HepG2 (cell line): ENCODE data around the gene DNAJC1. TPM values are rescaled to one million over a fixed set of nuclear protein-coding genes. Genes with fewer than 3 reads are reported as not detected.

Source experiments
- ATAC-seq: fragments of 200-7000 bp; cut with Tn5 transposase; 3 replicates; pipeline ENCODE4 v1.9.1; 2020; ENCODE audit warnings: mild to moderate bottlenecking, moderate library complexity
- BruUV-seq: library from RNA; stranded (reverse); fragments of 400-500 nt; replicated peaks from 2 replicates; lab custom pipeline; 2021; lab: Mats Ljungman, UMichigan
- CTCF ChIA-PET: fragments of 300-600 bp; formaldehyde crosslinking; extraction: SDS; loops from one replicate; lab custom pipeline; 2021; ENCODE audit warnings: low total read pairs, inconsistent platforms, low intra/inter-chr PET ratio; lab: Yijun Ruan, JAX
- POLR2A ChIA-PET: fragments of 350-600 bp; sonication (Branson Sonifier 250); formaldehyde crosslinking; loops from one replicate; lab custom pipeline; 2020; ENCODE audit warnings: antibody characterized with exemption, inconsistent platforms; lab: Yijun Ruan, JAX
- DNase-seq: peaks from one replicate; pipeline ENCODE4 v3.0.0-alpha.2; 2015; ENCODE audit warnings: low spot score
- FAIRE-seq: peaks from 3 replicates; lab custom pipeline; 2011; peaks lifted over from hg19 to GRCh38; lab: Jason Lieb, UNC
- H2AFZ ChIP-seq: one replicate; pipeline ENCODE4 v1.6.1; 2011; ENCODE audit warnings: low read length, inconsistent platforms
- H3K27ac ChIP-seq: fragments of 300-600 bp; 3 replicates; pipeline ENCODE4 v1.8.0; 2011; ENCODE audit warnings: mixed run types, mild to moderate bottlenecking, mixed read lengths, low read length, inconsistent platforms; ENCODE audit not compliant: insufficient read depth; ENCODE audit errors: extremely low read length
- H3K27me3 ChIP-seq, 2 experiments: fragments of 200-600 bp in 1 of 2; 2 replicates in 1 of 2; 3 replicates in 1 of 2; pipeline versions ENCODE4 v1.6.0 to v1.8.0; 2011; ENCODE audit warnings: low read length in 2 of 2, mild to moderate bottlenecking in 2 of 2, moderate library complexity in 2 of 2, inconsistent platforms in 1 of 2; ENCODE audit not compliant: insufficient read depth in 2 of 2, control insufficient read depth in 1 of 2
- H3K36me3 ChIP-seq, 2 experiments: fragments of 200-600 bp in 1 of 2; replicated peaks in 1 of 2; 2 replicates in 1 of 2; 3 replicates in 1 of 2; pipeline versions ENCODE4 v1.5.1 to v1.8.0; 2011; ENCODE audit warnings: low read length in 2 of 2, inconsistent platforms in 1 of 2; ENCODE audit not compliant: insufficient read depth in 2 of 2, control insufficient read depth in 1 of 2
- H3K4me1 ChIP-seq: 2 replicates; pipeline ENCODE4 v1.5.1; 2012; ENCODE audit warnings: low read length, inconsistent platforms; ENCODE audit not compliant: insufficient read depth
- H3K4me2 ChIP-seq: 2 replicates; pipeline ENCODE4 v1.6.0; 2011; ENCODE audit warnings: low read depth, low read length, inconsistent platforms
- H3K4me3 ChIP-seq, 3 experiments: fragments of 200-600 bp in 1 of 3; sonication (generic), shearing (Covaris generic) in 1 of 3; replicated peaks in 1 of 3; 2 replicates each; pipeline ENCODE4 v1.5.1; 2011 to 2016; ENCODE audit warnings: low read length in 3 of 3, inconsistent platforms in 2 of 3, low read depth in 2 of 3, mild to moderate bottlenecking in 2 of 3, control low read depth in 1 of 3, mixed read lengths in 1 of 3; ENCODE audit not compliant: insufficient read depth in 1 of 3
- H3K79me2 ChIP-seq: one replicate; pipeline ENCODE4 v1.6.1; 2011; ENCODE audit warnings: low read length, inconsistent platforms; ENCODE audit not compliant: insufficient read depth
- H3K9ac ChIP-seq: 2 replicates; pipeline ENCODE4 v1.6.0; 2011; ENCODE audit warnings: mild to moderate bottlenecking, low read depth, low read length, inconsistent platforms; ENCODE audit not compliant: insufficient read depth
- H3K9me3 ChIP-seq: 2 replicates; pipeline ENCODE4 v1.5.1; 2012; ENCODE audit warnings: mild to moderate bottlenecking, low read length
- H4K20me1 ChIP-seq: 2 replicates; pipeline ENCODE4 v1.6.0; 2011; ENCODE audit warnings: inconsistent platforms, mild to moderate bottlenecking, low read length, moderate library complexity; ENCODE audit not compliant: insufficient read depth
- PLRG1 ChIP-seq: fragments of 450-650 bp; conservative IDR thresholded peaks from 2 replicates; pipeline ENCODE4 v1.6.1; 2016
- TEAD3 ChIP-seq: optimal IDR thresholded peaks from 2 replicates; pipeline ENCODE3; 2016; ENCODE audit warnings: borderline replicate concordance
- ZSCAN20 ChIP-seq: sonication (generic); formaldehyde crosslinking; IDR thresholded peaks from 2 replicates; pipeline ENCODE4 v1.4.0; 2020; ENCODE audit warnings: missing genetic modification reagents, mild to moderate bottlenecking, borderline replicate concordance
- WGBS: methylation state at CpG from one replicate; pipeline ENCODE4 v1.1.6; 2017; ENCODE audit warnings: low lambda C conversion rate; 5-methylcytosine and 5-hydroxymethylcytosine counted together
- in situ Hi-C: cut with HindIII; loops from 2 replicates; pipeline ENCODE4 v1.10.0; 2017; ENCODE audit warnings: low pct_unique_long_range_greater_than_20kb; ENCODE audit not compliant: extremely low pct_ligation_motif_present
- intact Hi-C: fragments of 100-400 bp; cut with micrococcal nuclease; formaldehyde crosslinking; loops from one replicate; pipeline ENCODE4 v1.10.0; 2022; ENCODE audit not compliant: unreplicated experiment
- polyA plus RNA-seq, 8 experiments: library from polyadenylated mRNA; depleted of rRNA in 3 of 8; stranded (reverse) in 7 of 8; unstranded in 1 of 8; fragments of >200 nt; fragmentation: Illumina TruSeq in 4 of 8; extraction: Trizol in 4 of 8; gene quantifications; 2 replicates each; pipeline versions ENCODE4 v1.2.1 to v1.2.3, GENCODE V29; 2011 to 2016; ENCODE audit warnings: low read depth in 4 of 8, missing spikeins in 1 of 8, mixed read lengths in 1 of 8; ENCODE audit not compliant: insufficient read depth in 1 of 8
- total RNA-seq, 5 experiments: library from RNA; depleted of rRNA; stranded (reverse); fragments of >200 nt; fragmentation: Illumina TruSeq; extraction: Trizol; gene quantifications; 2 replicates each; pipeline ENCODE4 v1.2.3, GENCODE V29; 2016; ENCODE audit warnings: low read depth in 1 of 5
- TF ChIP-seq, protein P1 (sequence below): sonication (generic); formaldehyde crosslinking; IDR thresholded peaks from 2 replicates; pipeline ENCODE4 v1.5.1; 2020; ENCODE audit warnings: mild to moderate bottlenecking, missing genetic modification reagents, moderate library complexity
- TF ChIP-seq, protein P2 (sequence below): IDR thresholded peaks from 2 replicates; pipeline ENCODE4 v1.4.0; 2020; ENCODE audit warnings: mild to moderate bottlenecking, missing genetic modification reagents

DNAJC1 gene
- total and polyA plus RNA-seq, 2 of the 13 experiments (the other 11 are each of a cell fraction or from before 2014, with no cell fraction given), result 9.9 to 16.6 TPM

- H3K4me3 ChIP-seq, result no peak overlapping the region
- no peaks in the 10 kb centered on the region for H4K20me1 ChIP-seq
- in situ Hi-C loops (no loop called here), intact Hi-C loops (no loop called here)
- H3K27me3 ChIP-seq, result no peaks in the 10 kb centered on the region
- BruUV-seq, result no TSS peak
- H3K36me3 ChIP-seq, result no peaks in the 10 kb centered on the region
- no peak overlapping the region for H3K9ac ChIP-seq
- DNase-seq (peak; percentile 84), ATAC-seq (peak; percentile 41; the same call in 2 of the 3 replicates), FAIRE-seq (peak; percentile 23)
- no peaks in the 10 kb centered on the region for H3K9me3 ChIP-seq
- H3K4me1 ChIP-seq, result peaks cover 15% of the 10 kb centered on the region
- TF ChIP-seq ZSCAN20 (CRISPR knock-in tag), result 0 out of 2 replicates have a peak, but pooled peaks have one; percentile 31
- TF ChIP-seq, protein P1, sequence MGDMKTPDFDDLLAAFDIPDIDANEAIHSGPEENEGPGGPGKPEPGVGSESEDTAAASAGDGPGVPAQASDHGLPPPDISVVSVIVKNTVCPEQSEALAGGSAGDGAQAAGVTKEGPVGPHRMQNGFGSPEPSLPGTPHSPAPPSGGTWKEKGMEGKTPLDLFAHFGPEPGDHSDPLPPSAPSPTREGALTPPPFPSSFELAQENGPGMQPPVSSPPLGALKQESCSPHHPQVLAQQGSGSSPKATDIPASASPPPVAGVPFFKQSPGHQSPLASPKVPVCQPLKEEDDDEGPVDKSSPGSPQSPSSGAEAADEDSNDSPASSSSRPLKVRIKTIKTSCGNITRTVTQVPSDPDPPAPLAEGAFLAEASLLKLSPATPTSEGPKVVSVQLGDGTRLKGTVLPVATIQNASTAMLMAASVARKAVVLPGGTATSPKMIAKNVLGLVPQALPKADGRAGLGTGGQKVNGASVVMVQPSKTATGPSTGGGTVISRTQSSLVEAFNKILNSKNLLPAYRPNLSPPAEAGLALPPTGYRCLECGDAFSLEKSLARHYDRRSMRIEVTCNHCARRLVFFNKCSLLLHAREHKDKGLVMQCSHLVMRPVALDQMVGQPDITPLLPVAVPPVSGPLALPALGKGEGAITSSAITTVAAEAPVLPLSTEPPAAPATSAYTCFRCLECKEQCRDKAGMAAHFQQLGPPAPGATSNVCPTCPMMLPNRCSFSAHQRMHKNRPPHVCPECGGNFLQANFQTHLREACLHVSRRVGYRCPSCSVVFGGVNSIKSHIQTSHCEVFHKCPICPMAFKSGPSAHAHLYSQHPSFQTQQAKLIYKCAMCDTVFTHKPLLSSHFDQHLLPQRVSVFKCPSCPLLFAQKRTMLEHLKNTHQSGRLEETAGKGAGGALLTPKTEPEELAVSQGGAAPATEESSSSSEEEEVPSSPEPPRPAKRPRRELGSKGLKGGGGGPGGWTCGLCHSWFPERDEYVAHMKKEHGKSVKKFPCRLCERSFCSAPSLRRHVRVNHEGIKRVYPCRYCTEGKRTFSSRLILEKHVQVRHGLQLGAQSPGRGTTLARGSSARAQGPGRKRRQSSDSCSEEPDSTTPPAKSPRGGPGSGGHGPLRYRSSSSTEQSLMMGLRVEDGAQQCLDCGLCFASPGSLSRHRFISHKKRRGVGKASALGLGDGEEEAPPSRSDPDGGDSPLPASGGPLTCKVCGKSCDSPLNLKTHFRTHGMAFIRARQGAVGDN (CRISPR knock-in tag), result no peak
- TF ChIP-seq, protein P2, sequence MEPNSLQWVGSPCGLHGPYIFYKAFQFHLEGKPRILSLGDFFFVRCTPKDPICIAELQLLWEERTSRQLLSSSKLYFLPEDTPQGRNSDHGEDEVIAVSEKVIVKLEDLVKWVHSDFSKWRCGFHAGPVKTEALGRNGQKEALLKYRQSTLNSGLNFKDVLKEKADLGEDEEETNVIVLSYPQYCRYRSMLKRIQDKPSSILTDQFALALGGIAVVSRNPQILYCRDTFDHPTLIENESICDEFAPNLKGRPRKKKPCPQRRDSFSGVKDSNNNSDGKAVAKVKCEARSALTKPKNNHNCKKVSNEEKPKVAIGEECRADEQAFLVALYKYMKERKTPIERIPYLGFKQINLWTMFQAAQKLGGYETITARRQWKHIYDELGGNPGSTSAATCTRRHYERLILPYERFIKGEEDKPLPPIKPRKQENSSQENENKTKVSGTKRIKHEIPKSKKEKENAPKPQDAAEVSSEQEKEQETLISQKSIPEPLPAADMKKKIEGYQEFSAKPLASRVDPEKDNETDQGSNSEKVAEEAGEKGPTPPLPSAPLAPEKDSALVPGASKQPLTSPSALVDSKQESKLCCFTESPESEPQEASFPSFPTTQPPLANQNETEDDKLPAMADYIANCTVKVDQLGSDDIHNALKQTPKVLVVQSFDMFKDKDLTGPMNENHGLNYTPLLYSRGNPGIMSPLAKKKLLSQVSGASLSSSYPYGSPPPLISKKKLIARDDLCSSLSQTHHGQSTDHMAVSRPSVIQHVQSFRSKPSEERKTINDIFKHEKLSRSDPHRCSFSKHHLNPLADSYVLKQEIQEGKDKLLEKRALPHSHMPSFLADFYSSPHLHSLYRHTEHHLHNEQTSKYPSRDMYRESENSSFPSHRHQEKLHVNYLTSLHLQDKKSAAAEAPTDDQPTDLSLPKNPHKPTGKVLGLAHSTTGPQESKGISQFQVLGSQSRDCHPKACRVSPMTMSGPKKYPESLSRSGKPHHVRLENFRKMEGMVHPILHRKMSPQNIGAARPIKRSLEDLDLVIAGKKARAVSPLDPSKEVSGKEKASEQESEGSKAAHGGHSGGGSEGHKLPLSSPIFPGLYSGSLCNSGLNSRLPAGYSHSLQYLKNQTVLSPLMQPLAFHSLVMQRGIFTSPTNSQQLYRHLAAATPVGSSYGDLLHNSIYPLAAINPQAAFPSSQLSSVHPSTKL, result 0 out of 2 replicates have a peak, but pooled peaks have one; percentile 19
- peak; percentile 37 for TF ChIP-seq TEAD3 (CRISPR knock-in tag)
- no peak for TF ChIP-seq PLRG1
- no peak overlapping the region for H3K27ac ChIP-seq
- no peaks in the 10 kb centered on the region for H3K79me2 ChIP-seq
- ChIA-PET CTCF (no interaction called here), POLR2A (interaction anchor here (1.0 kb wide), 1 partner anchor 431 kb away, joined by 3 read pairs; no protein-coding TSS in a partner anchor)
- H3K4me2 ChIP-seq, result no peak overlapping the region
- no peak overlapping the region for H2AFZ ChIP-seq
- 42% methylated on average over 2 of the region's 2 CpGs for WGBS
These were observed 76.6 kb downstream of the DNAJC1 start for GRCh38 chr10:21926949-21927348.
